IMR-90 (cell line): ENCODE results near the gene IGF1R. TPM values are rescaled to one million over a fixed set of nuclear protein-coding genes. Genes with fewer than 3 reads are reported as not detected.

Source experiments
- ATAC-seq: fragments of 200-7000 bp; cut with Tn5 transposase; 2 replicates; pipeline ENCODE4 v1.9.1; 2020; ENCODE audit warnings: low read depth, mild to moderate bottlenecking, moderate library complexity
- BruUV-seq: library from RNA; stranded (reverse); fragments of 400-500 nt; replicated peaks from 2 replicates; lab custom pipeline; 2021; lab: Mats Ljungman, UMichigan
- CTCF ChIA-PET: fragments of 300-600 bp; formaldehyde crosslinking; extraction: SDS; loops from one replicate; lab custom pipeline; 2021; ENCODE audit warnings: antibody characterized with exemption; lab: Yijun Ruan, JAX
- POLR2A ChIA-PET: fragments of 300-600 bp; sonication (Branson Sonifier 250); formaldehyde crosslinking; loops from one replicate; lab custom pipeline; 2022; ENCODE audit warnings: antibody characterized with exemption; ENCODE audit not compliant: unreplicated experiment; lab: Charles Lee
- DNase-seq: peaks from one replicate; pipeline ENCODE4 v3.0.0; 2013
- H2AFZ ChIP-seq: replicated peaks from 2 replicates; pipeline ENCODE3; 2013; ENCODE audit warnings: low read length, mild to moderate bottlenecking; ENCODE audit not compliant: poor library complexity
- H2AK5ac ChIP-seq: 2 replicates; pipeline ENCODE4 v1.6.1; 2013; ENCODE audit warnings: low read depth, low read length, inconsistent platforms
- H2AK9ac ChIP-seq: replicated peaks from 2 replicates; pipeline ENCODE3; 2013; ENCODE audit warnings: mild to moderate bottlenecking, low read depth, low read length, moderate library complexity; ENCODE audit not compliant: poor library complexity
- H2BK120ac ChIP-seq: 2 replicates; pipeline ENCODE4 v1.6.1; 2013; ENCODE audit warnings: low read depth, low read length, inconsistent platforms
- H2BK15ac ChIP-seq: 3 replicates; pipeline ENCODE4 v1.6.1; 2013; ENCODE audit warnings: low read depth, low read length, inconsistent platforms
- H2BK20ac ChIP-seq: 2 replicates; pipeline ENCODE4 v1.6.1; 2013; ENCODE audit warnings: low read depth, mild to moderate bottlenecking, inconsistent platforms, low read length, moderate library complexity
- H2BK5ac ChIP-seq: 2 replicates; pipeline ENCODE4 v1.6.1; 2013; ENCODE audit warnings: mild to moderate bottlenecking, low read depth, low read length, inconsistent platforms; ENCODE audit not compliant: poor library complexity, severe bottlenecking
- H3K14ac ChIP-seq: replicated peaks from 2 replicates; pipeline ENCODE4 v1.6.1; 2013; ENCODE audit warnings: low read depth, low read length, inconsistent platforms
- H3K18ac ChIP-seq: 2 replicates; pipeline ENCODE4 v1.6.1; 2013; ENCODE audit warnings: low read depth, low read length, control low read depth
- H3K23ac ChIP-seq: 2 replicates; pipeline ENCODE4 v1.6.1; 2013; ENCODE audit warnings: low read depth, low read length, inconsistent platforms
- H3K27ac ChIP-seq: 2 replicates; pipeline ENCODE4 v1.5.1; 2013; ENCODE audit warnings: mild to moderate bottlenecking, control low read depth, low read length; ENCODE audit not compliant: insufficient read depth
- H3K27me3 ChIP-seq: 2 replicates; pipeline ENCODE4 v1.6.1; 2013; ENCODE audit warnings: low read length; ENCODE audit not compliant: control insufficient read depth, insufficient read depth
- H3K36me3 ChIP-seq: 2 replicates; pipeline ENCODE4 v1.6.1; 2013; ENCODE audit warnings: low read length, mixed read lengths; ENCODE audit not compliant: control insufficient read depth, insufficient read depth
- H3K4ac ChIP-seq: 2 replicates; pipeline ENCODE4 v1.6.1; 2013; ENCODE audit warnings: low read depth, low read length, inconsistent platforms
- H3K4me1 ChIP-seq: 2 replicates; pipeline ENCODE4 v1.6.1; 2013; ENCODE audit warnings: low read length, mixed read lengths; ENCODE audit not compliant: control insufficient read depth, insufficient read depth
- H3K4me2 ChIP-seq: 2 replicates; pipeline ENCODE4 v1.6.1; 2013; ENCODE audit warnings: low read depth, mild to moderate bottlenecking, control low read depth, low read length, moderate library complexity
- H3K4me3 ChIP-seq: 2 replicates; pipeline ENCODE4 v1.5.1; 2013; ENCODE audit warnings: low read depth, mild to moderate bottlenecking, control low read depth, low read length, moderate library complexity; ENCODE audit not compliant: insufficient read depth
- H3K56ac ChIP-seq: 2 replicates; pipeline ENCODE4 v1.6.1; 2013; ENCODE audit warnings: low read length, inconsistent platforms; ENCODE audit not compliant: insufficient read depth; ENCODE audit errors: extremely low read depth
- H3K79me1 ChIP-seq, 2 experiments: 2 replicates each; pipeline ENCODE4 v1.6.1; 2013; ENCODE audit warnings: low read length in 2 of 2, inconsistent platforms in 1 of 2, low read depth in 1 of 2
- H3K9ac ChIP-seq: 2 replicates; pipeline ENCODE4 v1.6.1; 2013; ENCODE audit warnings: low read depth, low read length, control low read depth
- H3K9me1 ChIP-seq: 2 replicates; pipeline ENCODE4 v1.6.1; 2013; ENCODE audit warnings: low read length, inconsistent platforms; ENCODE audit not compliant: insufficient read depth
- H3K9me3 ChIP-seq: 2 replicates; pipeline ENCODE4 v1.6.1; 2013; ENCODE audit warnings: low read length; ENCODE audit not compliant: control insufficient read depth, insufficient read depth
- H4K20me1 ChIP-seq: 2 replicates; pipeline ENCODE4 v1.6.1; 2013; ENCODE audit warnings: low read length, inconsistent platforms; ENCODE audit not compliant: insufficient read depth
- H4K5ac ChIP-seq: 2 replicates; pipeline ENCODE4 v1.6.1; 2013; ENCODE audit warnings: mild to moderate bottlenecking, low read depth, low read length, control low read depth
- H4K8ac ChIP-seq, 2 experiments: 2 replicates each; pipeline ENCODE4 v1.6.1; 2013; ENCODE audit warnings: low read depth in 2 of 2, low read length in 2 of 2, control low read depth in 1 of 2, inconsistent platforms in 1 of 2
- H4K91ac ChIP-seq: 2 replicates; pipeline ENCODE4 v1.6.1; 2013; ENCODE audit warnings: low read depth, low read length, inconsistent platforms; ENCODE audit not compliant: insufficient read depth
- BHLHE40 ChIP-seq: fragments of 150-350 bp; IDR thresholded peaks from 2 replicates; pipeline ENCODE4 v1.6.1; 2016; ENCODE audit warnings: mild to moderate bottlenecking, low read depth, low read length
- CEBPB ChIP-seq: IDR thresholded peaks from 2 replicates; pipeline ENCODE4 v1.6.1; 2012; ENCODE audit warnings: low read depth, low read length, improper control_type of control experiment
- CHD1 ChIP-seq: IDR thresholded peaks from 2 replicates; pipeline ENCODE4 v1.6.1; 2012; ENCODE audit warnings: low read depth, low read length, improper control_type of control experiment
- ELK1 ChIP-seq: fragments of 150-350 bp; IDR thresholded peaks from 2 replicates; pipeline ENCODE4 v1.6.1; 2016; ENCODE audit warnings: low read depth, mild to moderate bottlenecking, low read length, moderate library complexity, borderline replicate concordance
- FOS ChIP-seq: fragments of 150-350 bp; IDR thresholded peaks from 2 replicates; pipeline ENCODE4 v1.6.1; 2016; ENCODE audit warnings: low read depth, low read length
- MAFK ChIP-seq: IDR thresholded peaks from 2 replicates; pipeline ENCODE4 v1.6.1; 2012; ENCODE audit warnings: low read depth, low read length, improper control_type of control experiment
- MAZ ChIP-seq: IDR thresholded peaks from 2 replicates; pipeline ENCODE4 v1.6.1; 2012; ENCODE audit warnings: low read depth, mild to moderate bottlenecking, low read length, improper control_type of control experiment, moderate library complexity, borderline replicate concordance
- MXI1 ChIP-seq: IDR thresholded peaks from 2 replicates; pipeline ENCODE4 v1.6.1; 2012; ENCODE audit warnings: low read depth, mild to moderate bottlenecking, low read length, moderate library complexity, borderline replicate concordance
- NFE2L2 ChIP-seq: fragments of 150-350 bp; IDR thresholded peaks from 2 replicates; pipeline ENCODE4 v1.6.1; 2016; ENCODE audit warnings: low read depth, mild to moderate bottlenecking, low read length
- POLR2A ChIP-seq: IDR thresholded peaks from 2 replicates; pipeline ENCODE4 v1.6.1; 2012; ENCODE audit warnings: mild to moderate bottlenecking, low read depth, low read length
- RAD21 ChIP-seq: IDR thresholded peaks from 2 replicates; pipeline ENCODE4 v1.6.1; 2012; ENCODE audit warnings: low read length, improper control_type of control experiment
- RCOR1 ChIP-seq: IDR thresholded peaks from 2 replicates; pipeline ENCODE4 v1.6.1; 2012; ENCODE audit warnings: mild to moderate bottlenecking, low read length, improper control_type of control experiment; ENCODE audit not compliant: insufficient replicate concordance
- RFX5 ChIP-seq: IDR thresholded peaks from 2 replicates; pipeline ENCODE4 v1.8.0; 2012; ENCODE audit warnings: low read depth, mild to moderate bottlenecking, low read length, moderate library complexity
- SMC3 ChIP-seq: fragments of 150-350 bp; IDR thresholded peaks from 2 replicates; pipeline ENCODE4 v1.6.1; 2016; ENCODE audit warnings: low read depth, mild to moderate bottlenecking, antibody characterized with exemption, low read length, moderate library complexity
- USF2 ChIP-seq: fragments of 150-350 bp; IDR thresholded peaks from 2 replicates; pipeline ENCODE4 v1.6.1; 2017; ENCODE audit warnings: mild to moderate bottlenecking, antibody characterized with exemption, low read length, low read depth
- WGBS, 2 experiments: methylation state at CpG; one replicate each; pipeline versions ENCODE4 v1.1.5 to v1.1.7; 2013; ENCODE audit warnings: missing lambda C conversion rate in 2 of 2; ENCODE audit not compliant: insufficient read length in 1 of 2; ENCODE audit errors: extremely low coverage in 2 of 2; 5-methylcytosine and 5-hydroxymethylcytosine counted together
- dilution Hi-C: fragments of 300-500 bp; cut with HindIII; formaldehyde crosslinking; loops from one replicate; pipeline ENCODE4 v1.14.3; 2018; ENCODE audit warnings: low sequenced_read_pairs; ENCODE audit not compliant: unreplicated experiment
- in situ Hi-C: fragments of 300-500 bp; cut with MboI; formaldehyde crosslinking; loops from 3 replicates; pipeline ENCODE4 v1.14.3; 2019; ENCODE audit warnings: low sequenced_read_pairs, inconsistent platforms, mixed read lengths
- intact Hi-C: fragments of 100-400 bp; cut with micrococcal nuclease; formaldehyde crosslinking; loops from 2 replicates; pipeline ENCODE4 v1.10.0; 2022
- polyA plus RNA-seq, 3 experiments: library from polyadenylated mRNA; depleted of rRNA; stranded (reverse); fragments of >200 nt; gene quantifications; 2 replicates each; pipeline ENCODE4 v1.2.3, GENCODE V29; 2012; ENCODE audit warnings: low replicate concordance in 1 of 3
- total RNA-seq: library from RNA; depleted of rRNA; stranded (reverse); fragments of >200 nt; gene quantifications from 2 replicates; pipeline ENCODE4 v1.2.3, GENCODE V29; 2012
- TF ChIP-seq, protein P1 (sequence below): conservative IDR thresholded peaks from 2 replicates; pipeline ENCODE4 v1.5.1; 2012; ENCODE audit warnings: mild to moderate bottlenecking, low read depth, low read length, improper control_type of control experiment

The IGF1R gene
- total and polyA plus RNA-seq, 2 of the 4 experiments (the other 2 are of a cell fraction): 24.0 to 24.9 TPM

- no peak overlapping the region for H3K18ac ChIP-seq
- no peak overlapping the region for H4K8ac ChIP-seq
- H3K4me2 ChIP-seq: peak overlapping the region; percentile 27; the same call in 1 of the 2 replicates
- peaks cover 45% of the 10 kb centered on the region for H3K9me1 ChIP-seq
- H3K4me1 ChIP-seq: peaks cover 26% of the 10 kb centered on the region
- no peak overlapping the region for H2BK5ac ChIP-seq
- no peak overlapping the region for H2AFZ ChIP-seq
- no peaks in the 10 kb centered on the region for H3K36me3 ChIP-seq
- H3K14ac ChIP-seq: no peak overlapping the region; the same call in none of the 2 replicates
- H4K91ac ChIP-seq: no peak overlapping the region
- no peak overlapping the region for H3K23ac ChIP-seq
- in situ Hi-C loops: no loop called here
- dilution Hi-C loops: no loop called here
- no peak overlapping the region for H2AK9ac ChIP-seq
- H2BK15ac ChIP-seq: no peak overlapping the region
- peak overlapping the region; percentile 6; the same call in 1 of the 2 replicates for H3K27ac ChIP-seq
- H2BK120ac ChIP-seq: no peak overlapping the region
- H2AK5ac ChIP-seq: no peak overlapping the region
- BruUV-seq: no TSS peak
- peaks cover 65 to 95% of the 10 kb centered on the region in 2 experiments for H3K79me1 ChIP-seq
- POLR2A ChIA-PET: no interaction called here
- ATAC-seq (no peak), DNase-seq (no peak)
- no peak overlapping the region for H2BK20ac ChIP-seq
- intact Hi-C loops: no loop called here
- H3K9me3 ChIP-seq: no peaks in the 10 kb centered on the region
- H3K4me3 ChIP-seq: no peak overlapping the region
- H3K4ac ChIP-seq: 0 out of 2 replicates have a peak overlapping the region, but pooled peaks have one; percentile 13
- no peak overlapping the region for H3K9ac ChIP-seq
- no peak overlapping the region for H4K5ac ChIP-seq
- 83% methylated on average over 1 of the region's 6 CpGs; no CpG with 5 or more reads in 1 of the 2 experiments for WGBS, 2 experiments
- H4K20me1 ChIP-seq: peaks cover 94% of the 10 kb centered on the region
- no peaks in the 10 kb centered on the region for H3K27me3 ChIP-seq
- CTCF ChIA-PET: no interaction called here
- TF ChIP-seq SMC3 (no peak), MAZ (no peak), POLR2A (no peak), MXI1 (no peak), MAFK (no peak), FOS (no peak), RCOR1 (no peak), CEBPB (no peak), CHD1 (no peak), NFE2L2 (no peak), RAD21 (no peak), RFX5 (no peak), ELK1 (no peak), USF2 (no peak), BHLHE40 (no peak)
- TF ChIP-seq, protein P1, sequence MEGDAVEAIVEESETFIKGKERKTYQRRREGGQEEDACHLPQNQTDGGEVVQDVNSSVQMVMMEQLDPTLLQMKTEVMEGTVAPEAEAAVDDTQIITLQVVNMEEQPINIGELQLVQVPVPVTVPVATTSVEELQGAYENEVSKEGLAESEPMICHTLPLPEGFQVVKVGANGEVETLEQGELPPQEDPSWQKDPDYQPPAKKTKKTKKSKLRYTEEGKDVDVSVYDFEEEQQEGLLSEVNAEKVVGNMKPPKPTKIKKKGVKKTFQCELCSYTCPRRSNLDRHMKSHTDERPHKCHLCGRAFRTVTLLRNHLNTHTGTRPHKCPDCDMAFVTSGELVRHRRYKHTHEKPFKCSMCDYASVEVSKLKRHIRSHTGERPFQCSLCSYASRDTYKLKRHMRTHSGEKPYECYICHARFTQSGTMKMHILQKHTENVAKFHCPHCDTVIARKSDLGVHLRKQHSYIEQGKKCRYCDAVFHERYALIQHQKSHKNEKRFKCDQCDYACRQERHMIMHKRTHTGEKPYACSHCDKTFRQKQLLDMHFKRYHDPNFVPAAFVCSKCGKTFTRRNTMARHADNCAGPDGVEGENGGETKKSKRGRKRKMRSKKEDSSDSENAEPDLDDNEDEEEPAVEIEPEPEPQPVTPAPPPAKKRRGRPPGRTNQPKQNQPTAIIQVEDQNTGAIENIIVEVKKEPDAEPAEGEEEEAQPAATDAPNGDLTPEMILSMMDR: no peak
- H3K56ac ChIP-seq: no peak overlapping the region
These were observed 152.9 kb downstream of the IGF1R start for GRCh38 chr15:98801234-98801561.
